ENCODE measurements around the gene PDCD1.
"Not testable (repeated sequence)": the region's sequence is repeated elsewhere in the genome, so short reads cannot be mapped to it uniquely, and the experiment has no call there.

PDCD1 gene

DNA sequence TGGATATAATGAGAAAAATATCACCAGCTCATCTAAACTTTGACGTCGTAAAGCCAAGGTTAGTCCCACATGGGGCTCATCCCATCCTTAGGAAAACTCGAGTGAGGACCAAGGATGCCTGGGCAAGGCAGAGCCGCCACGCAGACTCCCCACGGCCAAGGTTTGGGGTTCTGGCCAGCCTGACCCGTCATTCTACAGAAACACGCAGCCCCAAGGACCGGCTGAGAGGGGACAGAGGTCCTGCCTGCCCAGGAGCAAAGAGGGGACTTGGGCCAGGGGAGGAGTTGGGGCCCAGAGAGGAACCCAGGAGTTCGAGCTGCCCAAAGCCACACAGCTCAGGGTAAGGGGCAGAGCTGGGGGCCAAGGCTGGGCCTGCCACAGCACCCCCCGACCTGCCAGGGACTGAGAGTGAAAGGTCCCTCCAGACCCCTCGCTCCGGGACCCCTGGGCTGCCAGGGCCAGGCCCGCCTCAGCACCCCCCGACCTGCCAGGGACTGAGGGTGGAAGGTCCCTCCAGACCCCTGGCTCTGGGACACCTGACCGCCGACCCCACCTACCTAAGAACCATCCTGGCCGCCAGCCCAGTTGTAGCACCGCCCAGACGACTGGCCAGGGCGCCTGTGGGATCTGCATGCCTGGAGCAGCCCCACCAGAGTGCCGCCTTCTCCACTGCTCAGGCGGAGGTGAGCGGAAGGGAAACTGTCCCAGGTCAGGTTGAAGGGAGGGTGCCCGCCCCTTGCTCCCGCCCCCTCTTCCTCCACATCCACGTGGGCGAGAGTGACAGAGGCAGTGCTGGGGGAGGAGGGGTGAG, at the start of gene PDCD1:
Gene PDCD1 (minus strand): TSS at position 689 of the 811 bp plus-strand sequence. CDS start 56 bp downstream, at position 633.
- peak; percentile 77 for DNase-seq

DNA sequence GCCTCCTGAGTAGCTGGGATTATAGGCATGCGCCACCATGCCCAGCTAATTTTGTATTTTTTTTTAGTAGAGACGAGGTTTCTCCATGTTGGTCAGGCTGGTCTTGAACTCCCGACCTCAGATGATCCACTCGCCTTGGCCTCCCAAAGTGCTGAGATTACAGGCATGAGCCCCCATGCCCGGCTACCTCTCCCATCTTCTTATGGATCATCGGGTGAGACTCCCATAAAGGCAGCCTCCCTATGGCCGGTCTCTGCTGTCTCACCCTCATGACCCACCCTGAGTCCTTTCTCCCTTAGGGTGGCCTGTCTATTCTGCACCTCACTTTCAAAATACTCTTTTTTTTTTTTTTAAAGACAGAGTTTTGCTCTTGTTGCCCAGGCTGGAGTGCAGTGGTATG, 49.1 kb upstream of the PDCD1 start:
- not testable (repeated sequence) for DNase-seq

GRCh38 chr2:241906826-241907570, 48.3 kb upstream of the PDCD1 start:
- DNase-seq: no peak

- DNase-seq: not testable (repeated sequence)
These were observed 47.7 kb upstream of the PDCD1 start for GRCh38 chr2:241906378-241906770.

DNA sequence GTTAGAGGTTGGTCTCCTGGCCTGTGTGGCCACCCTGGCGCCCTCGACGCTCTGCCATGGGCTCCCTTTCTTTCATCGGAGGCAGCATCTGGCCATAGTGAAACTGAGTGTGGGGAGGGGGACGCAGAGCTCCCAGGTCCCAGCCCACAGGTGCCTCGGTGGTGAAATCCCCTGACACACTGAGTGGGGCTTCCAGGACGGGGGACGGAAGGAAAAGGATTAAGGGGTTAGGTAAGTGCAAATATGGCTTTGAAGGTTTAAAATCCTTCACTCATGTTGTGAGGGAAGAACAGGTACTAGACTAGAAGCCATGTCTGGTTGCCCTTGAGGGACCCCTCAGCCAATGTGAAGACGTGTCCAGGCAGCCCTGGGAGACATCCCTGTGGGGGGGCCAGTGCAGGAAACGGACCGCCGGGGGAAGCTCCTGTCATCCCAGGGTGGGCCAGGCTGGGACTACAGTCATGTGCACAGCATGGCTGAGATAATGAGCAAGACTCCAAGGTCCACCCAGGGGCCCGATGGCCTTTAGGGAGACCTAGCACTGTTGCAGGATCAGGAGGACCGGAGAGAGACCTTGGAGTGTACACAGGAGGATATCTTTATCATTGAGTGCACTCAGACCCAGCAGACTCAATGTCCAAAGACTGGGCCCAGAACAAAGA, 47.2 kb upstream of the PDCD1 start:
- DNase-seq: no peak

DNA sequence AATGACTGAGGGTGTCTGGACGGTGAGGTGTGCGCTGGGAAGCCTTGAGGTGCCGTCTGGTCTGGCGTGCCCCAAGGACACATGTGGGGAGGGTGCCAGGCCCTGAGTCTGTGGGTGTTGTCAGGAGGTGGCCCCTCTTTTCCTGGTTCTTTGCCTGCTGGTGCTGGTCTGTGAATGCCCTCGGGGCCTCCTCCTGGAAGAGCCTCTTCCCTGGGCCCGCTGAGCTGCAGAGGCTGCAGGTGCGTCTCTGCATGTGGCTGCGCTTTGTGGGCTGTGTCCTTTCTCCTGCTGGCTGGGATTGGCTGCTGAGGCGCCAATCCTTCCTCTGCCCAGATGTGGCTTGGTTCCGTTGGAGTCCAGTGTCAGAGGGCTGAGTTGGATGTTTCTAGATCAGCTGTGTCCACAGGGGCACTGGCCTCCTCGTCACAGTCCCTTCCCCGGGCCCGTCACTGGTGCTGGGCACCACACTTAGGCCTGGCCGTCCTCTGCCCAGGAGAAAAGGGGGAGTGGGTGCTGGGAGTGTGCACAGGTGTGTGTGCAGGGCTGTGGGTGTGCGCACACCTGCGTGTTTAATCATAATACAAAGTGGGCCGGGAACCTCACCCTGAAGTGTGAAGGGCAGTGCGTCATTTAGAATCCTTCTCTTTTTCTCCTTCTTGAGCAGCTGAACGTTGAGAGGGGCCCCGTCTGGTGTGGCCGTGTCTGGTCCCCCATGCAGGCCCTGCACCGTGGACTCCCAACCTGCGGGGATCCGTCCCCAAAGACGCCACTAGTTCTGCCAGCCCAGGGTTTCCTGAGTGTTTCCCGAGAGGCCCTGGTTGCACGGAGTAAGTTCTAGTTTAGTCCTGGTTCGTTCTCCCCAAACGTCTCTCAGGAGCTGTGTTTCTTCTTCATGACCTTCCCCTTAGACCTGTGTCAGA, 46.4 kb upstream of the PDCD1 start:
- no peak for DNase-seq

DNA sequence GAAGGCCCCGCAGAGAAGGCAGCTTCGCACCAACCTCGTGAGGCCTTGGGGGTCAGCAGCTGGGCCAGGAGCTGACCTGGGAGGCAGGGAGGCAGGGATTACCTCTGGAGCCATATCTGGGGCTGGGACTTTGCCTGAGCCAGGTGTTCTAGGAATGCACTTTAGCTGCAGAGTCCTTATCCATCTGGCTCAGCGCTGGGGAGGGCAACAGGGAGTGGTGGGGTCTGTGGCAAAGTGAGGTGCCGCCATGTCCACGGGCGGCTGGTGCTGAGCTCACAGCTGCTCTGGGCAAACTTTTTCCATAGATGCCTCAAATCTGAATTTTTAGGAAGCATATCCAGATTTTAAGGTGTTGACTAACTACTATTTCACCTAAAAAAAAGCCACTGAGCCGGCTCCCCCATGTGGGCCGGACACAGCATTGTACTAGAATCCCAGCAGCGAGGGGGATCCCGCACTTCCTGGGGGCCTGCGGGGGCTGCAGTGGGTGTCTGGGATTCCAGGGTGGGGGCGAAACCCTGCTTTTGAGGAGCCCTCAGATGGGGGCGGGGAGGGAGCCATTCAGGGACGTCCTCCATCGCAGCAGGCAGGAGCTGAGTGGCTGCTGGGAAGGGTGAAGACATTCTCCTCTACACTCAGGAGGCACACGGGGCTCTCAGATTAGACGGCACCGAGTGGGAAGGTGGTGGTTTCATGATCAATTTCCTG, 45.5 kb upstream of the PDCD1 start:
- DNase-seq: no peak

- no peak for DNase-seq
These were observed 44.7 kb upstream of the PDCD1 start for GRCh38 chr2:241903121-241904010.

DNA sequence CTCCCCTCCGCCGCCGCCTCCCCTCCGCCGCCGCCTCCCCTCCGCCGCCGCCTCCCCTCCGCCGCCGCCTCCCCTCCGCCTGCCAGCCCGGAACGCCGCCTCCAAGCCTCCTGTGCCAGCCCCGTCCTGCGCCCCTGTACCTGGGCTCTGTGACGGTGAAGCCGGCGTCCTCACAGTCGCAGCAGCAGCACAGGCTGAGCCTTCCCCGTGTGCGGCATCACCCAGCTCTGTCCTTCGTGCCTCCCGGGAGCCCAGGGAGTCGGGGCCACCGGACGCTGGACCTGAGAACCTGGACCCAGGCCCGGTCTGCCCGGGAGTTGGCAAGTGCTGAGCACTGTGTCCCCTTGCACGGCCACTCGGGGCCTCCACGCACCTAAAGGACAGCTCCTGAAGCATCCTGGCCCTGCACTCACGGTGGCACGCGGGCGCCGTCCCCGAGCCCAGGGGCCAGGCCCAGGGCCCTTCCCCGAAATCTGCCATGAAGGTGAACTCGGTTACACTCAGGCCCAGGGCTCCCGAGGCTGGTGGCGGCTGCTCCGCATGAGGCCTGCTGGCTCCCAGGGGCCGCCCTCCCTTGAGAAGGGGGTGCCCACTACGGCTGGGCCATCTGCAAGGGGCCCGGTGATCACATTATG, 43.8 kb upstream of the PDCD1 start:
- no peak for DNase-seq

GRCh38 chr2:241901500-241902351, 43.0 kb upstream of the PDCD1 start:
- DNase-seq: no peak

DNA sequence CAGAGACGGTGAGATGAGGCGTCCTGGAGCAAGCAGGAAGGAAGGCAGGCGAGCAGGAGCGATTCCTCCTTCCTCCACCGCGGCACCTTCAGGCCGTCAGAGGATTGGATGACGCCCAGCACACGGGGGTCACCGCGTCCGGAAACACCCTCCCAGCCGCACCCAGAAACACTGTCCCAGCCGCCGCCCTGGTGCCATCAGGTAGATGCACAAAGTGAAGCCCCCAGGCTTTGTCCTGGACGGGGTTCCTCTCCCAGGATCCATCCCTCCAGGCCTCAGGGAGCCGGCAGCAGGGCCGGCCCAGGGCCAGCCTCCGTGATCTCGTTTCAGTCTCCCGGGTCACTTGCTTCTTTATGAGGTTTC, 42.3 kb upstream of the PDCD1 start:
- DNase-seq: no peak

GRCh38 chr2:241900251-241901017, 41.7 kb upstream of the PDCD1 start:
- DNase-seq: no peak

DNA sequence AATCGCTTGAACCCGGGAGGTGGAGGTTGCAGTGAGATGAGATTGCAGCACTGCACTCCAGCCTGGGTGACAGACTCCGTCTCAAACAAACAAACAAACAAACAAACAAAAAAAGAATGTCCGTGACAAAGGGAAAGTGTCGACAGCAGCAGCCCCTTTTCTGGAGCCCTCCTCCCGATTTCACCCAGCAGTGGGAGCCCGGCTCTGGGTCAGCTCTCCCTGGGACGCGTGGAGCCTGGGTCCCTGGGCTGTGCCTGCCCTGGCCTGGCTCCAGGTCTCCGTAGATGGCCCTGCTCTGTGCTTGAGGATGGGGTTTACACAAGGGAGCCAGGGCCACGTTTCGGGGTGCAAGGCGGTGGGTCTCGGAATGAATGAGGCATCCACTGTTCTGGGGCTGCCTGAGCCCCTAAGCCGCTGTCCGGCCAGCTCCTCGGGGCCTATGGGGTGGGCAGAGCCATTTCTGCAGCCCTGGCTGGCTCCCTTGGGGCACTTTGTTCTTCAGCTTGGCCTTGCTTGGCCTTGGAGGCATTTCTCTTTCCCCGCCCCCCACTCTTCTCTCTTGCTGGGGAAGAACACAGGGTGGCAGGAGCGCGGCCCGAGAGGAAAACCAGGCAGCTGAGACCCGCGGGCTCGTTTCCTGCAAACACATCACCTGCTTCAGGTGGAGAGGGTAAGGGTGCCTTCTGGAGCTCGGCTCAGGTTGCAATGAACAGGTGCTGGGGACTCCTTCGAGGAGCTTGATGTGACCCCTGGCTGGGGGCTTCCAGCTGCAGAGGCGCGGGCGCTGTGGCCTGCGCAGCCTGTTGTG, 40.0 kb upstream of the PDCD1 start:
- no peak for DNase-seq

- DNase-seq: no peak
These were observed 38.7 kb upstream of the PDCD1 start for GRCh38 chr2:241897231-241897916.

DNA sequence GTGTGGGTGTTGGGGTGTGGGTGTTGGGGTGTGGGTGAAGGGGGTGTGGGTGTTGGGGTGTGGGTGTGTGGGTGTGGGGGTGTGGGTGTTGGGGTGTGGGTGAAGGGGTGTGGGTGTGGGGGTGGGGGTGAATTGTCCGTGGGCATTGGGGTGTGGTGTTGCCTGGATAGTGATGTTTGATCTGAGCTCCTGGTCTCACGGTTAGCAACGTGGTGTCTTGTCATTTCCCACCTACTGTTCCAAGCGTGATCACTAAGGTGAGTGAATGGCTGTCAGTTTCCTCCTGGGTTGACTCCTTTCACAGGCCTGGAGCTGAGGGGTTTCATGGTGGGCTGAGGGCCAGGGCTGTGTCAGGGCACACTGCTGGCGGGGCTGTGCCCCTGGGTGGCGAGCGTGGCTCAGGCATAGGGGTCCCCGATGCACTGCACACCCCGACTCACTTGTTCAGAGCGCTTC, 38.1 kb upstream of the PDCD1 start:
- DNase-seq: no peak

GRCh38 chr2:241895712-241896641, 37.3 kb upstream of the PDCD1 start:
- DNase-seq: peak; percentile 31
